HUES48 (cell line): ENCODE measurements around the gene MICAL3.

ENCODE experiments used
- H3K27ac ChIP-seq: one replicate; pipeline ENCODE4 v1.7.0; 2013; ENCODE audit warnings: low read depth, low read length, inconsistent platforms
- H3K27me3 ChIP-seq: 2 replicates; pipeline ENCODE4 v1.6.1; 2013; ENCODE audit warnings: mild to moderate bottlenecking, low read length; ENCODE audit not compliant: control insufficient read depth, insufficient read depth
- H3K36me3 ChIP-seq: 2 replicates; pipeline ENCODE4 v1.6.1; 2013; ENCODE audit warnings: low read length; ENCODE audit not compliant: control insufficient read depth, insufficient read depth
- H3K4me1 ChIP-seq: 2 replicates; pipeline ENCODE4 v1.6.1; 2013; ENCODE audit warnings: mild to moderate bottlenecking, low read length; ENCODE audit not compliant: control insufficient read depth, insufficient read depth
- H3K4me3 ChIP-seq: 2 replicates; pipeline ENCODE4 v1.5.1; 2013; ENCODE audit warnings: mild to moderate bottlenecking, low read depth, low read length
- H3K9ac ChIP-seq: 2 replicates; pipeline ENCODE4 v1.6.1; 2013; ENCODE audit warnings: mild to moderate bottlenecking, low read depth, low read length, moderate library complexity
- H3K9me3 ChIP-seq: 2 replicates; pipeline ENCODE4 v1.6.1; 2013; ENCODE audit warnings: low read length; ENCODE audit not compliant: control insufficient read depth, insufficient read depth

Gene MICAL3

GRCh38 chr22:17891481-17892167 lies 132.7 kb downstream of the MICAL3 start:
- H3K36me3 ChIP-seq = peaks cover 65% of the 10 kb centered on the region
- H3K4me1 ChIP-seq = no peaks in the 10 kb centered on the region

GRCh38 chr22:17890892-17891291 lies 133.5 kb downstream of the MICAL3 start:
- no peak overlapping the region for H3K27ac ChIP-seq
- no peaks in the 10 kb centered on the region for H3K27me3 ChIP-seq
- no peak overlapping the region for H3K9ac ChIP-seq
- H3K4me1 ChIP-seq = no peaks in the 10 kb centered on the region
- peaks cover 69% of the 10 kb centered on the region for H3K36me3 ChIP-seq
- H3K9me3 ChIP-seq = no peaks in the 10 kb centered on the region
- no peak overlapping the region for H3K4me3 ChIP-seq

More at GRCh38 chr22:17891481-17892167, 132.7 kb downstream of the MICAL3 start:
- Histone ChIP-seq H3K9me3 (no peaks in the 10 kb centered on the region), H3K27ac (no peak overlapping the region), H3K9ac (no peak overlapping the region), H3K4me3 (no peak overlapping the region), H3K27me3 (no peaks in the 10 kb centered on the region)

- no peak overlapping the region for H3K9ac ChIP-seq
- H3K36me3 ChIP-seq = peaks cover 69% of the 10 kb centered on the region
- H3K27me3 ChIP-seq = no peaks in the 10 kb centered on the region
- no peaks in the 10 kb centered on the region for H3K9me3 ChIP-seq
- no peak overlapping the region for H3K4me3 ChIP-seq
- no peaks in the 10 kb centered on the region for H3K4me1 ChIP-seq
- H3K27ac ChIP-seq = no peak overlapping the region
These were observed 134.1 kb downstream of the MICAL3 start for GRCh38 chr22:17890245-17890671.

GRCh38 chr22:17888855-17889254 lies 135.5 kb downstream of the MICAL3 start:
- H3K27ac ChIP-seq = no peak overlapping the region
- H3K9me3 ChIP-seq = no peaks in the 10 kb centered on the region
- H3K4me3 ChIP-seq = no peak overlapping the region
- no peaks in the 10 kb centered on the region for H3K4me1 ChIP-seq
- H3K9ac ChIP-seq = no peak overlapping the region
- no peaks in the 10 kb centered on the region for H3K27me3 ChIP-seq
- peaks cover 63% of the 10 kb centered on the region for H3K36me3 ChIP-seq

GRCh38 chr22:17888439-17888838 lies 135.9 kb downstream of the MICAL3 start:
- Histone ChIP-seq H3K9me3 (no peaks in the 10 kb centered on the region), H3K36me3 (peaks cover 62% of the 10 kb centered on the region), H3K4me3 (no peak overlapping the region), H3K4me1 (no peaks in the 10 kb centered on the region), H3K9ac (no peak overlapping the region), H3K27me3 (no peaks in the 10 kb centered on the region), H3K27ac (no peak overlapping the region)

GRCh38 chr22:17884893-17885292 lies 139.5 kb downstream of the MICAL3 start:
- Histone ChIP-seq H3K36me3 (peaks cover 61% of the 10 kb centered on the region), H3K27ac (no peak overlapping the region), H3K9ac (no peak overlapping the region), H3K27me3 (peaks cover 6% of the 10 kb centered on the region; the same call in 1 of the 2 replicates), H3K4me3 (no peak overlapping the region), H3K9me3 (no peaks in the 10 kb centered on the region), H3K4me1 (no peaks in the 10 kb centered on the region)

GRCh38 chr22:17884084-17884483 lies 140.3 kb downstream of the MICAL3 start:
- H3K9me3 ChIP-seq = no peaks in the 10 kb centered on the region
- H3K36me3 ChIP-seq = peaks cover 61% of the 10 kb centered on the region
- no peak overlapping the region for H3K9ac ChIP-seq
- no peak overlapping the region for H3K4me3 ChIP-seq
- peaks cover 14% of the 10 kb centered on the region for H3K27me3 ChIP-seq
- no peaks in the 10 kb centered on the region for H3K4me1 ChIP-seq
- H3K27ac ChIP-seq = no peak overlapping the region

GRCh38 chr22:17883356-17883755 lies 141.0 kb downstream of the MICAL3 start:
- Histone ChIP-seq H3K27ac (no peak overlapping the region), H3K36me3 (peaks cover 59% of the 10 kb centered on the region), H3K4me3 (no peak overlapping the region), H3K9ac (no peak overlapping the region), H3K27me3 (peaks cover 22% of the 10 kb centered on the region), H3K4me1 (no peaks in the 10 kb centered on the region), H3K9me3 (no peaks in the 10 kb centered on the region)

- peaks cover 27% of the 10 kb centered on the region for H3K27me3 ChIP-seq
- H3K36me3 ChIP-seq = peaks cover 56% of the 10 kb centered on the region
- H3K9ac ChIP-seq = no peak overlapping the region
- no peak overlapping the region for H3K27ac ChIP-seq
- H3K4me1 ChIP-seq = no peaks in the 10 kb centered on the region
- no peaks in the 10 kb centered on the region for H3K9me3 ChIP-seq
- H3K4me3 ChIP-seq = no peak overlapping the region
These were observed 141.6 kb downstream of the MICAL3 start for GRCh38 chr22:17882727-17883126.

GRCh38 chr22:17882162-17882561 lies 142.2 kb downstream of the MICAL3 start:
- H3K4me3 ChIP-seq = no peak overlapping the region
- peaks cover 50% of the 10 kb centered on the region for H3K36me3 ChIP-seq
- H3K4me1 ChIP-seq = no peaks in the 10 kb centered on the region
- no peak overlapping the region for H3K27ac ChIP-seq
- no peaks in the 10 kb centered on the region for H3K9me3 ChIP-seq
- H3K9ac ChIP-seq = no peak overlapping the region
- H3K27me3 ChIP-seq = peaks cover 32% of the 10 kb centered on the region

GRCh38 chr22:17881366-17881765 lies 143.0 kb downstream of the MICAL3 start:
- Histone ChIP-seq H3K4me3 (no peak overlapping the region), H3K9ac (no peak overlapping the region), H3K4me1 (no peaks in the 10 kb centered on the region), H3K27me3 (peaks cover 39% of the 10 kb centered on the region), H3K27ac (no peak overlapping the region), H3K36me3 (peaks cover 48% of the 10 kb centered on the region), H3K9me3 (no peaks in the 10 kb centered on the region)
